GM10847 (cell line): ENCODE measurements around the gene TMEM132D.

Experiments
- POLR2A ChIP-seq: IDR thresholded peaks from 2 replicates; pipeline ENCODE4 v1.6.1; 2011; ENCODE audit not compliant: insufficient read length; ENCODE audit errors: extremely low read depth

TMEM132D gene

DNA sequence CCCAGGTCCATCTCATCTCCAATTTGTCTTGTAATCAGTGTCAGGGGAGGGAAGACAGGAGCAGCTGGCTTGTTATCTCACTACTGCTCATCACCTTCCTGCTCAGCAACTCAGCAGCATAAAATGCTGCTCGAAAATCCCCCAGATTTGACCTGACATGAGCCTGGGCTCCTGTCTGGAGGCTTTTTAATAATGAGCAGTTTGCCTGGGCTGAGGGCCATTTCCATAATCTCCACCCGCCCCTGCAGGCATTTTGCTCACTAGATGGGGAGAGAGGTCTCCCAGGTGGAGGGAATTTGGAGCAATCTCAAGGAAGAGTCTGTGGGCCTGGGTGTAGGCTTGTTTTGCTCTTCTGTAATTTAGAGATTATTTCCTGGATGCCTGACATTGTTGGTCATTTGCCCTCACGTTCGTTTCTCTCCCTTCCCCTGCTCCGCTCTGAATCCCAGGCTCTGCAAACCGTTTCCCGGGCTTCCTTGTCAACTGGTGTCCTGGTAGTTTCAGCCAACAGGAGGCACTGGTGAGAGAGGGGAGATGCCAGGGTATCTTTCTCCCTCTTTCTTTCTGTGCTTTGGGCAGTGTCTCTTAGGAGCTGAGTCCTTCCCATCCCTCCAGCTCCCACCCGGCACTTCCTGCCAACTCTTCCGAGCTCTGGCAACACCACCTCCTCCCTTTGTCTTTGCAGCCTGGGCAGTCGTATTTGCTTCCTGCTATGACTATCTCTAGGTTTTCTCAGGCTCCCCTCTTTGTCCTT is 751.3 kb downstream of the TMEM132D start:
- TF ChIP-seq POLR2A: no peak

DNA sequence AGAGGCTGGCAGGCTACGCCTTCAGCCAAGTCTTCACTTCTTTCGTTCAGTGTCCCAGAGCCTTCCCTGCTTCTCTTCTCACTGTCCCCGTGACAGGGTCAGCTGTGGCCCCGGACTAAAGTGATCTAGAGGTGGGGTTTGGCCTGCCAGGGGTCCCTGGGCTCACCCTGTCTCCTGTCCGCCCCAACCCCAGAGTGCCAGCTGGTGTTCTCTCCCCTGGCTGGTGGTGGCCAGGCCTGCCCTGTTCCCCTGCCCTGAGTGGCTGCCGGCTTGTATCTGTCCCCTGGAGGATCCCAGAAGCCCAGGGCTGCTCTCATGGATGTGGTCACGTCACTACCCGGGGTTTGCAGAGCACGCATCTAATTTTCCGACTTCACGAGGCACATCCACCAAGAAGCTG is 753.1 kb downstream of the TMEM132D start:
- no peak for TF ChIP-seq POLR2A

DNA sequence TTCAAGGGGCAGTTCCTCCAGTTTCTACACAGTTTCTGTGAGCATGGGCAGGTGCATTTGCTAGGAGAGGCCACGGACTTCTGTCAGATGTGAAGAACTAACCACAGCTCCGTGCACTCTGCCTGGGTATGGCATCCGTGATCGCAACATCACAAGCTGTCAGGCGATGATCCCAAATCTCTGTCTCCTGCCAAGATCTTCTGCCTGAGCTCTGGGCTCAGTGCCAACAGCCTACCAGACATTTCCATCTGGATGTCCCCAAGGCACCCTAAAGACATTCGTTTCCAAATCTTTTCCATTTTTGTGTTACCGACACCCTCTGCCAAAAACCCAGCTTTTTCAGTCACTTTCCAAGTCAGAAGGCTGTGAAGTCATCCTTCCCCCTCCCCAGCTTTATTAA is 758.4 kb downstream of the TMEM132D start:
- no peak for TF ChIP-seq POLR2A

DNA sequence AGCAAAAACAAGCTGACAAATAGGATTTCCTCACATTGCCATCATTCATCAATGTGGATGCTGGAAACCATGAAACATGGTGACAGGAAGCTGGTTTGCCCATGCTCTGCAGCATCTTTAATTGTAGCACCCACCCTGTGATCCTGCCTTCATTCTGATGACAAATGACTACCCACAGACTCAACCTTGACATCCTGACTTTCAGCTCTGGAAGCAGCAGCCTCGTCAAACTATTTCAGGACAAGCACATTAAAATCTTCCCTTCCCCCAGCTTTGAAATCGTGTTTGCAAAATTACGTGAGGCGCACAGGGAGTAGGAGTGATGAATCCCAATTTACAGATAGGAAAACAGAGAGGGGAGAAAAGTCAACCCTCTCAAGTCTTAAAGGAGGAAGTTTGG is 765.0 kb downstream of the TMEM132D start:
- no peak for TF ChIP-seq POLR2A

DNA sequence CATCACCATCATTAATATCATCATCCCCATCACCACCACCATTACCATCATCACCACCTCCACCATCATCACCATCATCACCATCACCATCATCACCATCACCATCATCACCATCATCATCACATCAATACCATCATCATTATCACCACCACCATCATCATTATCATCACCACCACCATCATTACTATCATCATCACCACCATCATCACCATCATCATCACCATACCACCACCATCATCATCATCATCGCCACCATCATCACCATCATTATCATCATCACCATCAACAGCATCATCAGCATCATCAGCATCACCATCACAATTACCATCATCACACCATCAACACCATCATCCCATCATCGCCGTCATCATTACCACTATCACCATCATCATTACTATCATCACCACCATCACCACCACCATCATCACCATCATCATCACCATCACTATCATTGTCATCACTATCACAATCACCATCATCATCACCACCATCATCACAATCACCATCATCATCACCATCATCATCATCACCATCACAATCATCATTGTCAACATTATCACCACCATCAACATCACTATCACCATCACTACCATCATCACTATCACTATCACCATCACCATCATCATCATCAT is 767.0 kb downstream of the TMEM132D start:
- no peak for TF ChIP-seq POLR2A

DNA sequence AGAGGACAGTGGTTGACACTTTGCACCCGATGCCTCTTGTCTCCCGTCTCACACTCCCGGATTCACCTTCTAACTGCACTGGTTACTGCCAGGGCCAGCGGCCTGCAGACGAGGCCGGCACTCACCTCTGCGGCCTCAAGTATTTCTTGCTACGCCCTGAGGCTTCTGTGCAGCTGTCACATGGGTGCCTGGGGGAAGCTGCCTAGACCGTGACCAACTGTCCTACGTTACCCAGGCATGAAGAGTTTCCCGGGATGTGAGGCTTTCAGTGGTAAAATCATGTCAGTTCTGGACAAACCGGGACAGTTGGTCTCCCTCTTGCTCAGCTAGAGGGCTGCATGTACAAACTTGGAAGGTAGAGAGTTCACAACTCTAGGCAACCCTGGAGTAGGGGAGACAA is 776.1 kb downstream of the TMEM132D start:
- TF ChIP-seq POLR2A: no peak

DNA sequence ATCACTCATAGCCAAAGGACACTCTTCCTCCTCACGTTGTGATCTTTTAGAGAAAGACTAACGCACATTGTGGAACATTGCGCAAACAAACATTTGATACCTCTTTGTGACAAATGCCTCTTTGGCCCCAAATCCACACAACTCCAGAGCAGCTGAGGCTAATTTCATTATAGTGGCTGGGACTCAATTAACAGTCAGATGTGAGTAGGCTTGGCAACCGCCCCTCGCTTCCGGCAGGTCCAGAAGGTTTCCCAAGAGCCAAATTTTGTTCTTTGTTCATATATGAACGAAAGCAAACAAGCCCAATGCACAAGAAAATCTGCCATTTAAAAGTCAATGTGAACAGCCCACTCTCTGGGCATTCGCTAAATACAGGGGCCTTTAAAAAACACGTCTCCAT is 776.6 kb downstream of the TMEM132D start:
- no peak for TF ChIP-seq POLR2A

DNA sequence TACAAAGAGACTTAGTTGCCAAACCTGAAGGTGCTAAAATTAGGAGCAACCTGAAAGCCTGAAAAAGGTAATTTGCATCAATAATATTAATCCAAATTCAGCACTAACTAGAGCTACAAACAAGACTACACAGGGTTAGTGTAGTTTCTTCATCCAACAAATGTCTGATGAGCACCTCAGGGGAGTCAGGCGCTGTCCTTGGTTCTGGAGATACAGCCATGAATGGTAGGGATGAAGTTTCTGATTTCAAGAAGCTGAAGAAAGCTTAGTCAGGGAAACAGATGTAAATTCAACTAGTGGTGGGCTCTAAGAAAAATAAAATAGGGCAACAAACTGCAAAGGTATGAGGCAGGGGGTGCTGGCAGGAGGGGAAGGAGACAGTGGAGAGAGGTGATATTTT is 784.3 kb downstream of the TMEM132D start:
- no peak for TF ChIP-seq POLR2A

DNA sequence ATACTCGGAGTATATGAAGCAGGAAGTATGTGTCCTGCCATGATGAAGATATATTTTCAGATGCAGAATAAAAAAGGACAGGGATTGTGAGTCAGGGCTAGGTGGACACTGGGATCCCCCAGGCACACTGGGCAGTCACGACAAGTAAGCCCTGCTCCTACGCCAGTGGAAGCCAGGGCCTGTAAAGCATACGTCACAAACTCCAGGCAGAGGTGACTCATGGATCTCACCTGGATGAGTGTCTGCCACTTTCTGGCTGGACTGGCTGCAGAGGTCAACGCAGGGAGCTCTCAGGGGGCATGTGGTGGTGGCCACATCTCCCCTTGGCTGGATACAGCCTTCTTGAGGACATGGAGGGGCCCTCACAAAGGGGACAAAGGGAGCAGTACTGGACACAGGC is 788.3 kb downstream of the TMEM132D start:
- TF ChIP-seq POLR2A: no peak

DNA sequence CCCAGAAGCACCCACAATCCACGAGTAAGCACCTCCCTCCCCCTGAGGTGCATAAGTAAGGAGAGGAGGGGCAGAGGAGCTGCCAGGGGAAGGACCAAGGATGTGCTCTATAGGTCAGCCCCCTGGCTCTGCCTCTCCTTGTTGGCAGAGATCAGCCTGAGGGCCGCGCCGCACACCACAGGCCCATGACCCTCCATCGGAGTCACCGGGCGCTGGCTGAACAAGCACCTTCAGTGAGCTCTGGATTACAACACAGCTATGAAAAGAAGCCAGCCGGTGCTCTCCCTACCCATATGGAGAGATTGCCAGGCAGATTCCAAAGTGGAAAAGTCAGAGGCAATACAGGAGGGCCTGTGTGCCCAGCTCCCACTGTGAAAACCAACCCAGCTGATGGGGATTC is 793.2 kb downstream of the TMEM132D start:
- TF ChIP-seq POLR2A: no peak

DNA sequence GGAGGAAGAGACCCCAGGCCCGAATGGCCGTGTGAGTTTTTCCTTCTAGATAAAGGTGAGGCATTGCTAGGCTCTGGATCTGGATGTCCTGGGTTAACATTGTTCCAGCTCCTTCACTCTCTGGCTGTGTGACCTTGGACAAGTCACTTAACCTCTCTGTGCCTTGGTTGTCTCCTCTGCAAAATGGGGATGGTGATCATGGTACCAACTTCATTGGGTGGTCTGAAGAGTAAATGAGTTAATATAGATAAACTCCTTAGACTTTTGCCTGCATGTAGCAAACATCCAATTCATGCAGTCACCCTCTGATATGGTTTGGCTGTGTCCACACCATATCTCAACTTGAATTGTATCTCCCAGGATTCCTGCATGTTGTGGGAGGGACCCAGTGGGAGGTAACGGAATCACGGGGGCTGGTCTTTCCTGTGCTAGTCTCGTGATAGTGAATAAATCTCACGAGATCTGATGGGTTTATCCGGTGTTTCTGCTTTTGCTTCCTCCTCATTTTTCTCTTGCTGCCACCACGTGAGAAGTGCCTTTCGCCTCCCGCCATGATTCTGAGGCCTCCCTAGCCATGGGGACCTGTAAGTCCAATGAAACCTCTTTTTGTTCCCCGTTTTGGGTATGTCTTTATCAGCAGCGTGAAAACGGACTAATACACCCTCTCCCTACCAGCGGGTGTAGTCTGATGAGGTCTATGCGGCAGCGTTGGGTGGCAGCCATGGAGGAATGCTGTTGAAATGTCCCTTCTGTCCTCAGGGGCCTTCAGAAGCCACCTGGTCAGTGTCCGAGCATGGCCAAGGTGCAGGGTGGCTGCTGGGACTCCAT is 794.4 kb downstream of the TMEM132D start:
- no peak for TF ChIP-seq POLR2A

DNA sequence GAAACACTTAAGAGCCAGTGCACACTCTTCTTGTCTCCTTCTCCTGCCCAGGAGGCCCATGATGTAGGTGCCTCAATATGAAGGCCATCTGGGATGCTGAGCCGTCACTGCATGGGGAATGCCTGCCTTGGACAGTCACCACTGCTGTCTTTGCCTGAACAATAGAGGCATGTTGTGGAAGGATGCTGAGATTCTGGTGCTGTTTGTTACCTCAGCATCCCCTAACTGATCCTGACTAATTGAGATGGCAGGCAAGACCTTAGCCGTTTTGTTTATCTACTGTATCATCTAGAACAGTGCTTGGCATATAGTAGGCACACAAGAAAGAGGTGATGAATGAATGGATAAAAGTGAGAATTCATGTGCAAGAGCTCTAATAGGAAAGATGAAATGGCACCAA is 797.1 kb downstream of the TMEM132D start:
- TF ChIP-seq POLR2A: no peak

DNA sequence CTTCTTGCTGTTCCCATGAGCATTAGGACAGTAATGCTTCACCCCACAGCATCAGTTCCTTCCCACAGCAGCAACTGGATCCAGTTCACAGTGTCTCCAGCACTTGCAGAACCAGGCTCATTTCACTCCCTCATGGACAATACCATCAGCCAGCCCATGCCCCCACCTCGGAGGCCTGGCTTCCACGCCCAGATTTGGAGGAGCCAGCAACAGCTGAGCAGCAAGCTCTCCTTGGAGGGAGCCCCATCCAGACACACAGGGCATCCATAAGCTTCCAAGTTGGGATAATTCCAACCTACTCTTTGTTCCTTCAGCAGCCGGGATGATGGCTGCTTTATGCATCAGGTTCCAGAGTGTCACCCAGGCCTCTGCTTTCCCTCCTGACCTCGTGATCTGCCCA is 800.6 kb downstream of the TMEM132D start:
- no peak for TF ChIP-seq POLR2A

DNA sequence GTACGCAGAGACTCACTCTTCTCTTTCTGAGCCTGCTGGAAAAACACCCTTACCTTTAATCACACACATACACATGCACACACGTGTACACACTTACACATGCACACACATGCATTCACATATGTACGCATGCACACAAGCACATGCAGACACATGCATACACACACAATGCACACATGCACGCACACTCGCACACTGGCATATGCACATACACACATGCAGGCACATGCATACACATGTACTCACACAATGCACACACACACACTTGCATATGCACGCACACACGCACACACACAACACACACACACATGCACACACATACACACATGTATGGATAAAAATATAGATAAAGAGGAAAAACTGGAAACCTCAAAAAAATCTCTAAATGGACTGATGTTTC is 801.6 kb downstream of the TMEM132D start:
- TF ChIP-seq POLR2A: no peak

DNA sequence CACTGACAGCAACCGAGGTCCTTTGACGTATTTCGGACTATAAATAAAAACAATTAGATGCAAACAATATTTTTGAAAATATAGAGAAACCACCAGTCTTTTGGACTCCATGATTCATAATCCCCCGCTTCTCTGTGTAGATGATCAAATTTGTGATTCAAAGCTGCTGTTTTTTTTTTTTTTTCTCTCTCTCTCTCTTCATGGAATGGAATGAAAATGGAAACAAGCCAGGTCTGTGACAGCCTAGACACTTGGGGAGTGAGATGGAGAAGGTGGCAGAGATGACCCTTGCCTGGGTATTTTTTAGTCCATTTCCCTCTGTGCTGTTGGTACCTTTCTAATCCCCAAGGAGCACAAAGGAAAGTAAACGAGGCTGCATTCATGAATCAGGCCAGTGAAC is 802.0 kb downstream of the TMEM132D start:
- TF ChIP-seq POLR2A: no peak

DNA sequence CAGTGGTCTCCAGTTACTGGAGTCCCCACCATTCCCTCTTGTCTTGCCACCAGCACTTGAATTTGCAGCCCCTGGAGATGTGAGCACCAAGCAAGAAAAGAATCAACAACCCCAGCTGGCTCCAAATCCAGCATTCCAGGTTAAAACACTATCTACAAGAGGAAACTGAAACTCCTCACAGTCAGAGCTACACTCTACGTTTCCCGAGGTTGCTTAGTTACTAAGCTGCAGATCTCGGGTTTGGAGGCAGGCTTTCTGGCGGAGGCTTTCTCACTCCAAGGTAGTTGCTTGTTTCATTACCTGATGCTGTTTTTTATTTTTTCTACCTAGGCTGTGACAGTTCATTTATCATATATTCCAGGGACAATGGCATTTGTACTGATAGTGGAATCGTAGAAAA is 802.4 kb downstream of the TMEM132D start:
- no peak for TF ChIP-seq POLR2A
